Right lobe of liver (tissue), 4 donors: ENCODE results near the gene TMED6.

ENCODE experiments used
- CTCF ChIP-seq, 4 donors: fragments of 200-600 bp in 3 of 4; fragments of 450-650 bp in 1 of 4; IDR thresholded peaks; one replicate each; pipeline versions ENCODE4 v1.5.1 to v1.8.0; 2016 to 2022; ENCODE audit warnings: antibody characterized with exemption in 4 of 4, mild to moderate bottlenecking in 2 of 4
- POLR2A ChIP-seq: fragments of 450-650 bp; IDR thresholded peaks from one replicate; pipeline ENCODE4 v1.6.1; 2017; ENCODE audit warnings: antibody characterized with exemption, mild to moderate bottlenecking
- donor health status: DM: no; HTN: no; CAD: no.
- donor health status: DM: no; HTN: no; CAD: no.
- donor health status: DM: no; HTN: yes; CAD: no.

- TF ChIP-seq POLR2A (no peak), CTCF (IDR thresholded peaks at IDR 0.05) (no peak)
Observed at GRCh38 chr16:69318911-69319289, 32.7 kb downstream of the TMED6 start.
